HTR-8/SVneo (cell line): ENCODE results near the gene OLFM1.

Experiments used
- DNase-seq: peaks from one replicate; pipeline ENCODE4 v3.0.0; 2011; ENCODE audit warnings: low spot score, mixed read lengths; ENCODE audit not compliant: insufficient read length
- FAIRE-seq: peaks from 2 replicates; lab custom pipeline; 2011; peaks lifted over from hg19 to GRCh38; lab: Jason Lieb, UNC

The OLFM1 gene

GRCh38 chr9:135123773-135124134 is 36.3 kb downstream of the OLFM1 start:
- DNase-seq (no peak), FAIRE-seq (no peak)

GRCh38 chr9:135126451-135127187 is 39.2 kb downstream of the OLFM1 start:
- DNase-seq (no peak), FAIRE-seq (no peak)

GRCh38 chr9:135127718-135128670 is 40.5 kb downstream of the OLFM1 start:
- FAIRE-seq (no peak), DNase-seq (no peak)

- no peak for FAIRE-seq
- DNase-seq = no peak
Observed at GRCh38 chr9:135129137-135129695, 41.7 kb downstream of the OLFM1 start.

GRCh38 chr9:135130207-135130976 is 42.9 kb downstream of the OLFM1 start:
- FAIRE-seq (no peak), DNase-seq (no peak)

GRCh38 chr9:135131488-135131887 is 44.0 kb downstream of the OLFM1 start:
- no peak for DNase-seq
- FAIRE-seq = no peak

- DNase-seq (no peak), FAIRE-seq (no peak)
Observed at GRCh38 chr9:135132008-135132407, 44.5 kb downstream of the OLFM1 start.

- FAIRE-seq = no peak
- DNase-seq = no peak
Observed at GRCh38 chr9:135134268-135135022, 47.0 kb downstream of the OLFM1 start.

GRCh38 chr9:135135171-135135928 is 47.9 kb downstream of the OLFM1 start:
- DNase-seq (no peak), FAIRE-seq (no peak)

- DNase-seq = no peak
- no peak for FAIRE-seq
Observed at GRCh38 chr9:135135929-135136315, 48.5 kb downstream of the OLFM1 start.

GRCh38 chr9:135136481-135136880 is 49.0 kb downstream of the OLFM1 start:
- DNase-seq = no peak
- FAIRE-seq = no peak

GRCh38 chr9:135136991-135137832 is 49.7 kb downstream of the OLFM1 start:
- DNase-seq = no peak

GRCh38 chr9:135138078-135138855 is 50.8 kb downstream of the OLFM1 start:
- FAIRE-seq (no peak), DNase-seq (no peak)

More at GRCh38 chr9:135136991-135137832, 49.7 kb downstream of the OLFM1 start:
- no peak for FAIRE-seq

- FAIRE-seq (no peak), DNase-seq (no peak)
Observed at GRCh38 chr9:135139366-135139959, 52.0 kb downstream of the OLFM1 start.

GRCh38 chr9:135141183-135141774 is 53.8 kb downstream of the OLFM1 start:
- FAIRE-seq (no peak), DNase-seq (no peak)

- FAIRE-seq (no peak), DNase-seq (no peak)
Observed at GRCh38 chr9:135144581-135145170, 57.2 kb downstream of the OLFM1 start.
